Left ventricle myocardium inferior (tissue), 1 donor: ENCODE measurements around the gene TEKT5. TPM values are rescaled to one million over a fixed set of nuclear protein-coding genes. Genes with fewer than 3 reads are reported as not detected.

Experiments used
- DNase-seq: peaks from one replicate; pipeline ENCODE4 v3.0.0-alpha.2; 2020
- H3K27ac ChIP-seq: fragments of 200-600 bp; replicated peaks from 2 replicates; pipeline ENCODE4 v1.8.0; 2021
- H3K27me3 ChIP-seq: fragments of 200-600 bp; 2 replicates; pipeline ENCODE4 v1.8.0; 2021; ENCODE audit warnings: low read depth
- H3K36me3 ChIP-seq: fragments of 200-600 bp; 2 replicates; pipeline ENCODE4 v1.8.0; 2021
- H3K4me1 ChIP-seq: fragments of 200-600 bp; 2 replicates; pipeline ENCODE4 v1.8.0; 2021
- H3K4me3 ChIP-seq: fragments of 200-600 bp; 2 replicates; pipeline ENCODE4 v1.8.0; 2021; ENCODE audit warnings: mild to moderate bottlenecking, moderate library complexity
- H3K9me3 ChIP-seq: fragments of 200-600 bp; replicated peaks from 2 replicates; pipeline ENCODE4 v1.8.0; 2021
- intact Hi-C: fragments of 100-400 bp; cut with micrococcal nuclease; formaldehyde crosslinking; loops from one replicate; pipeline ENCODE4 v1.11.0; 2022
- total RNA-seq: library from RNA; stranded (reverse); fragmentation: NEBNext Ultra II Directional; extraction: Animal tissue kit (Norgen Biotek cat#: 25700); gene quantifications from one replicate; pipeline ENCODE4 v1.2.1, GENCODE V29; 2021
- TF ChIP-seq, protein P1 (sequence below): fragments of 200-600 bp; IDR thresholded peaks from 2 replicates; pipeline ENCODE4 v1.8.0; 2021; ENCODE audit warnings: antibody characterized with exemption, mild to moderate bottlenecking, borderline replicate concordance
- donor health status: DM: no; HTN: yes; CAD: no; lungs with severe emphysema.

Gene TEKT5
- total RNA-seq, 1 donor from 2014 or later = not detected

DNA sequence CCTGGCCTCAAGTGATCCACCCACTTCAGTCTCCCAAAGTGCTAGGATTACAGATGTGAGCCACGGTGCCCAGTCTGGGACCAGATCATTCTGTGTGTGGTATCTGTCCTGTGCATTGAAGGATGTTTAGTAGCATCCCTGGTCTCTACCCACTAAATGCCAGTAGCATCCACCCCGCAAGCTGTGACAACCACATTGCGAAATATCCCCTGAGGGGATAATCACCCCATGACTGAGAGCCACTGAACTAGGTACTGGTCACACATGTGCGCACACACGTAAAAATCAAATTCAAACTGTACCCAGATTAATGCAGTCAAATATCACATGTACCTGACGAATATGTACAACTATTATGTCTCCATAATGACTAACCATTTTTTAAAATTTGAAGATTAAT, 35.8 kb downstream of the TEKT5 start:
- Histone ChIP-seq H3K4me1 (peaks cover 14% of the 10 kb centered on the region), H3K9me3 (no peaks in the 10 kb centered on the region), H3K36me3 (no peaks in the 10 kb centered on the region), H3K27me3 (no peaks in the 10 kb centered on the region), H3K4me3 (no peak overlapping the region), H3K27ac (no peak overlapping the region)
- intact Hi-C loops = no loop called here
- TF ChIP-seq, protein P1, sequence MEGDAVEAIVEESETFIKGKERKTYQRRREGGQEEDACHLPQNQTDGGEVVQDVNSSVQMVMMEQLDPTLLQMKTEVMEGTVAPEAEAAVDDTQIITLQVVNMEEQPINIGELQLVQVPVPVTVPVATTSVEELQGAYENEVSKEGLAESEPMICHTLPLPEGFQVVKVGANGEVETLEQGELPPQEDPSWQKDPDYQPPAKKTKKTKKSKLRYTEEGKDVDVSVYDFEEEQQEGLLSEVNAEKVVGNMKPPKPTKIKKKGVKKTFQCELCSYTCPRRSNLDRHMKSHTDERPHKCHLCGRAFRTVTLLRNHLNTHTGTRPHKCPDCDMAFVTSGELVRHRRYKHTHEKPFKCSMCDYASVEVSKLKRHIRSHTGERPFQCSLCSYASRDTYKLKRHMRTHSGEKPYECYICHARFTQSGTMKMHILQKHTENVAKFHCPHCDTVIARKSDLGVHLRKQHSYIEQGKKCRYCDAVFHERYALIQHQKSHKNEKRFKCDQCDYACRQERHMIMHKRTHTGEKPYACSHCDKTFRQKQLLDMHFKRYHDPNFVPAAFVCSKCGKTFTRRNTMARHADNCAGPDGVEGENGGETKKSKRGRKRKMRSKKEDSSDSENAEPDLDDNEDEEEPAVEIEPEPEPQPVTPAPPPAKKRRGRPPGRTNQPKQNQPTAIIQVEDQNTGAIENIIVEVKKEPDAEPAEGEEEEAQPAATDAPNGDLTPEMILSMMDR = no peak
- DNase-seq = no peak

DNA sequence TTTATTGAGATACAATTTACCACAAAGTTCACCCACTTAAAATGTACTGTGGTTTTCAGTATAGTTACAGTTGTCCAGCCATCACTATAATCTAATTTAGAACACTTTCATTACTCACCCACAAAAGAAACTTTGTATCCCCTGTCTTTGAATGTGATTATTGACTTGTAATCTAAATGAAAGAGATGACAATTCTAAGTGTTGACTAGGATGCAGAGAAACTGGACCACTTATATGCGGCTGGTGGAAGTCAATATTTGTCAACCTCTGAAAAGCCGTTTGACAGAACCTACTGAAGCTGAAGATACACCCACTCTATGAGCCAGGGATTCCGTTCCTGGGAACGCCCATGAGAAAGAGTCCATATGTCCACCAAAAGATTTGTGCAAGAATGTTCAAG, 36.8 kb downstream of the TEKT5 start:
- H3K9me3 ChIP-seq = no peaks in the 10 kb centered on the region
- H3K4me3 ChIP-seq = no peak overlapping the region
- intact Hi-C loops = no loop called here
- DNase-seq = no peak
- peaks cover 6% of the 10 kb centered on the region for H3K4me1 ChIP-seq
- TF ChIP-seq, protein P1 = no peak
- no peaks in the 10 kb centered on the region for H3K27me3 ChIP-seq
- H3K27ac ChIP-seq = no peak overlapping the region
- H3K36me3 ChIP-seq = no peaks in the 10 kb centered on the region

DNA sequence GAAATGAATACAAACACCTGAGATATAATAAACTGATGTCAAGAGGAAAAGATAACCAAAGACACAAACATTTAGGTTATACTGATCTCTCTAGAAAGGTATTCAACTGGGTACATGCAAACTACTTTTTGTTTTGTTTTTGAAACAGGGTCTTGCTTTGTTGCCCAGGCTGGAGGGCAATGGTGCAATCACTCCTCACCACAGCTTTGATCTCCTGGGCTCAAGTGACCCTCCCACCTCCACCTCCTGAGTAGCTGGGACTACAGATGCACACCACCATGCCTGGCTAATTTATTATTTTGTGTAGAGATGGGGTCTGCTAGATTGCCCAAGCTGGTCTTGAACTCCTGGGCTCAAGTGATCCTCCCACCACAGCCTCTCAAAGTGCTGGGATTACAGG, 38.1 kb downstream of the TEKT5 start:
- TF ChIP-seq, protein P1 = no peak
- H3K9me3 ChIP-seq = no peaks in the 10 kb centered on the region
- no peaks in the 10 kb centered on the region for H3K36me3 ChIP-seq
- no peak for DNase-seq
- no peaks in the 10 kb centered on the region for H3K4me1 ChIP-seq
- no peaks in the 10 kb centered on the region for H3K27me3 ChIP-seq
- no peak overlapping the region for H3K4me3 ChIP-seq
- H3K27ac ChIP-seq = no peak overlapping the region
- intact Hi-C loops = no loop called here

DNA sequence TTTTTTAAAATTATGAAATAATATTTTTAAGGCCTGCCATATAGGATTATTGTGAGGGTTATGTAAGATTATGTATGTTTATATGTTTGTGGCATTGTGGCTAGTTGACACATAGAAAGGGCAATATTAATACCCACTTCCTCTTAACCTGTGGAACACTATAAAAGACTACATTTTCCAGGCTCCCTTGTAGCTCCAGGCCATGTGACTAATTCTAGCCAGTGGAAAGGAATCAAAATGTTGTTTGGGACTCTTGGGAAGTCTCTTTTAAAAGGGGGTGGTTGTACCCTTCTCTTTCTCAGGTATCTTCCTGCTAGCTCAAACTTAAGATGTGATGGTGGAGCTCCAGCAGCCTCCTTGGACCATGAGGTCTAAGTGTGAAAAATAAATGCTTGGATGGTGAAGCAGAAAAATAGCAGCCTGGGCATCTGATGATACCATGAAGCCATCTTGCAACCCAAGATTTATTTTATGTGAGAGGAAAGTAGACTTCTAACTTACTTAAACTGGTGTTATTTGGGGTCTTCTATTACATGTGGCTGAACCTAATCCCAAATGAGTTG, 39.2 kb downstream of the TEKT5 start:
- Histone ChIP-seq H3K27ac (no peak overlapping the region), H3K9me3 (no peaks in the 10 kb centered on the region), H3K27me3 (no peaks in the 10 kb centered on the region), H3K36me3 (no peaks in the 10 kb centered on the region), H3K4me3 (no peak overlapping the region), H3K4me1 (no peaks in the 10 kb centered on the region)
- intact Hi-C loops = no loop called here
- DNase-seq = no peak
- TF ChIP-seq, protein P1 = no peak

DNA sequence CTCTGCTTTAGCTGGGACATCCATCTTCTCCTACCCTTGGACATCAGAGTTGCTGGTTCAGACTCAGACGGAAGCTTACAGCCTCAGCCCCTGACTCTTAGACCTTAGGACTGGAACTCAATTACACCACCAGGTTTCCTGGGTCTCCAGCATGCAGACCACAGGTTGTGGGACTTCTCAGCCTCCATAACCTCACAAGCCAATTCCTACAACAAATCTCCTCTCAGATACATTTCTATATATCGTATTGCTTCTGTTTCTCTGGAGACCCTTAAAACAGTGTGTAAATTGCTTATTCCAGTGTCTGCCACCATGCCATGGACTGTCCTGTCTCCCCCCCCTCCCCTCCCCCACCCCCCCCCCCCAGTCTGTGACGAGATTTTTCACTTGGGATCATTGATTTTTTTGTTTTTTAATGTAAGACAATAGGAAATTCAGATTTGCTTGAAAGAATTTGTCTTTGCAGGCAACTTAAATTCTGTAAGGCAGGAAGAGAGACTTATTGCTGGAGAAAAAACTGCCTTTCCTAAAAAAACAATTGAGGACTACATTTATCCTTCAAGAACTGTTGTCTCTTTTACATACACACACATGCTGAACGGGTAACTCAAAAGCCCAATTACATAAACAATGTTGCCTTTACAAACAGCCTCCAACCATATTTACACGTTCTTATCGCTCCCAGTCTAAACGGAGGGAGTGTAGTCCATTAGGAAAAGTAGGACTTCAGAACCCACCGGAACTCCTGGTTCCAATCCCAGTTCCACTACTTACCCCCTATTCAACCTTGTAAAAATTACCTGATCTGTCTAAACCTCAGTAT, 39.9 kb downstream of the TEKT5 start:
- no peaks in the 10 kb centered on the region for H3K36me3 ChIP-seq
- H3K4me1 ChIP-seq = no peaks in the 10 kb centered on the region
- H3K27me3 ChIP-seq = no peaks in the 10 kb centered on the region
- intact Hi-C loops = no loop called here
- no peak overlapping the region for H3K27ac ChIP-seq
- TF ChIP-seq, protein P1 = no peak
- no peak for DNase-seq
- H3K4me3 ChIP-seq = no peak overlapping the region
- H3K9me3 ChIP-seq = no peaks in the 10 kb centered on the region
